Testis (tissue), 3 donors: ENCODE measurements around the gene CFAP91. TPM values are rescaled to one million over a fixed set of nuclear protein-coding genes. Genes with fewer than 3 reads are reported as not detected.
A peak's percentile ranks its signal among the peaks of the same experiment; 100 is the strongest.

Experiments
- DNase-seq: peaks from one replicate; pipeline ENCODE4 v3.0.0-alpha.2; 2019
- H3K27ac ChIP-seq, 2 donors: fragments of 200-600 bp; sonication (generic); one replicate each; pipeline ENCODE4 v1.5.1; 2019
- H3K27me3 ChIP-seq: fragments of 200-600 bp; sonication (generic); one replicate; pipeline ENCODE4 v1.5.1; 2019
- H3K36me3 ChIP-seq: fragments of 200-600 bp; sonication (generic); one replicate; pipeline ENCODE4 v1.5.1; 2017; ENCODE audit warnings: low read depth; ENCODE audit errors: missing control alignments
- H3K4me1 ChIP-seq: fragments of 200-600 bp; sonication (generic); one replicate; pipeline ENCODE4 v1.5.1; 2019
- H3K4me3 ChIP-seq, 2 donors: fragments of 200-600 bp; sonication (generic); one replicate each; pipeline ENCODE4 v1.5.1; 2017 to 2019
- H3K9me3 ChIP-seq: fragments of 200-600 bp; sonication (generic); one replicate; pipeline ENCODE4 v1.5.1; 2017
- POLR2A ChIP-seq: fragments of 450-650 bp; IDR thresholded peaks from one replicate; pipeline ENCODE4 v1.6.1; 2017; ENCODE audit warnings: antibody characterized with exemption, mild to moderate bottlenecking, moderate library complexity
- WGBS, 2 donors: methylation state at CpG; one replicate each; pipeline ENCODE4 v1.1.5; 2018; 5-methylcytosine and 5-hydroxymethylcytosine counted together
- intact Hi-C: fragments of 100-400 bp; cut with DNase I; formaldehyde crosslinking; loops from one replicate; pipeline ENCODE4 v1.15.1; 2023; ENCODE audit warnings: low total_unique reads
- polyA plus RNA-seq: library from polyadenylated mRNA; stranded (reverse); fragments of 350-450 nt; fragmentation: Illumina TruSeq; extraction: RNeasy Lipid Tissue Mini Kit (QIAGEN cat#74804); gene quantifications from one replicate; pipeline ENCODE4 v1.2.3, GENCODE V29; 2014; ENCODE audit warnings: low read depth, low replicate concordance; ENCODE audit not compliant: insufficient read depth
- total RNA-seq, 2 donors: library from RNA; depleted of rRNA; stranded (reverse); fragments of >200 nt; gene quantifications; one replicate each; pipeline ENCODE4 v1.2.3, GENCODE V29; 2016
- TF ChIP-seq, protein P1 (sequence below), 3 experiments: fragments of 450-650 bp in 2 of 3; fragments of 200-600 bp in 1 of 3; sonication (generic) in 1 of 3; IDR thresholded peaks; one replicate each; pipeline ENCODE4 v1.5.1; 2016 to 2019; ENCODE audit warnings: antibody characterized with exemption in 3 of 3, mild to moderate bottlenecking in 2 of 3, moderate library complexity in 1 of 3

The CFAP91 gene
- total and polyA plus RNA-seq, 3 donors from 2014 or later, result 28.3 to 58.0 (median 47.6) TPM

DNA sequence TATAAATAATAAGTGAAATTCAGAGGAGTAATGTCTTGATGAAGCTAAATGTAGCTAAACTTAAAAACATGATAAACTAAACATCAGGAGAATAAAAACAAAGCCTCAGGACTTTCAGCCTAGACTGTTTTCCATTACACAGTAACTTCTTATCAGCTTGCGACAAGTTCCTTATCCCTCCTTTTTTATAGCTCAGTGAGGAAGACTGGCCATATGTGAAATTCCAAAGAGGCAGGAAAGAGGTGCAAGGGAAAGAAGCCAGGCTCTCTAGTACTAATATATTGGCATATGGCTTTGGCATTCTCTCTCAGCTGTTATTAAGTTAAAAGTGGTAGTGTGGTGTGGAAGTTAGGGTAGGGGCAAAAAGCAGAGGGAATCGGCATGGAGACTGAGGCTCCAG lies 30.0 kb upstream of the CFAP91 start:
- TF ChIP-seq, protein P1, sequence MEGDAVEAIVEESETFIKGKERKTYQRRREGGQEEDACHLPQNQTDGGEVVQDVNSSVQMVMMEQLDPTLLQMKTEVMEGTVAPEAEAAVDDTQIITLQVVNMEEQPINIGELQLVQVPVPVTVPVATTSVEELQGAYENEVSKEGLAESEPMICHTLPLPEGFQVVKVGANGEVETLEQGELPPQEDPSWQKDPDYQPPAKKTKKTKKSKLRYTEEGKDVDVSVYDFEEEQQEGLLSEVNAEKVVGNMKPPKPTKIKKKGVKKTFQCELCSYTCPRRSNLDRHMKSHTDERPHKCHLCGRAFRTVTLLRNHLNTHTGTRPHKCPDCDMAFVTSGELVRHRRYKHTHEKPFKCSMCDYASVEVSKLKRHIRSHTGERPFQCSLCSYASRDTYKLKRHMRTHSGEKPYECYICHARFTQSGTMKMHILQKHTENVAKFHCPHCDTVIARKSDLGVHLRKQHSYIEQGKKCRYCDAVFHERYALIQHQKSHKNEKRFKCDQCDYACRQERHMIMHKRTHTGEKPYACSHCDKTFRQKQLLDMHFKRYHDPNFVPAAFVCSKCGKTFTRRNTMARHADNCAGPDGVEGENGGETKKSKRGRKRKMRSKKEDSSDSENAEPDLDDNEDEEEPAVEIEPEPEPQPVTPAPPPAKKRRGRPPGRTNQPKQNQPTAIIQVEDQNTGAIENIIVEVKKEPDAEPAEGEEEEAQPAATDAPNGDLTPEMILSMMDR (IDR thresholded peaks at IDR 0.05), result no peak
- no peak for TF ChIP-seq POLR2A
- H3K27ac ChIP-seq, result no peak overlapping the region
- H3K9me3 ChIP-seq, result no peaks in the 10 kb centered on the region
- no peaks in the 10 kb centered on the region for H3K27me3 ChIP-seq
- H3K4me3 ChIP-seq, result no peak overlapping the region
- H3K36me3 ChIP-seq, result no peaks in the 10 kb centered on the region
- DNase-seq, result no peak
- WGBS, 2 donors, result 68 to 73% methylated on average over 2 of the region's 2 CpGs
- intact Hi-C loops, result no loop called here
- peaks cover 10% of the 10 kb centered on the region for H3K4me1 ChIP-seq

DNA sequence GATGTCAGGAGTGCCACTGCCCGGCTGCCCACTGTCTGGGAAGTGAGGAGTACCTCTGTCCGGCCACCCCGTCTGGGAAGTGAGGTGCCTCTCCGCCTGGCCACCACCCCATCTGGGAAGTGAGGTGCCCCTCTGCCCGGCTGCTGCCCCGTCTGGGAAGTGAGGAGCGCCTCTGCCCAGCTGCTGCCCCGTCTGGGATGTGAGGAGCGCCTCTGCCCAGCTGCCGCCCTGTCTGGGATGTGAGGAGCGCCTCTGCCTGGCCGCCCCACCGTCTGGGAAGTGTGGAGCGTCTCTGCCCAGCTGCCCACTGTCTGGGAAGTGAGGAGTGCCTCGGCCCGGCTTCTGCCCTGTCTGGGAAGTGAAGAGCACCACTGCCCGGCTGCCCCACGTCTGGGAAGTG lies 28.9 kb upstream of the CFAP91 start:
- no peaks in the 10 kb centered on the region for H3K36me3 ChIP-seq
- H3K27ac ChIP-seq, result no peak overlapping the region
- no peak overlapping the region for H3K4me3 ChIP-seq
- TF ChIP-seq, protein P1 (IDR thresholded peaks at IDR 0.05), result no peak
- no peak for TF ChIP-seq POLR2A
- H3K4me1 ChIP-seq, result peaks cover 10% of the 10 kb centered on the region
- no peak for DNase-seq
- H3K9me3 ChIP-seq, result no peaks in the 10 kb centered on the region
- intact Hi-C loops, result no loop called here
- no peaks in the 10 kb centered on the region for H3K27me3 ChIP-seq
- WGBS, 2 donors, result 87 to 92% methylated on average over 5 to 18 of the region's 18 CpGs

DNA sequence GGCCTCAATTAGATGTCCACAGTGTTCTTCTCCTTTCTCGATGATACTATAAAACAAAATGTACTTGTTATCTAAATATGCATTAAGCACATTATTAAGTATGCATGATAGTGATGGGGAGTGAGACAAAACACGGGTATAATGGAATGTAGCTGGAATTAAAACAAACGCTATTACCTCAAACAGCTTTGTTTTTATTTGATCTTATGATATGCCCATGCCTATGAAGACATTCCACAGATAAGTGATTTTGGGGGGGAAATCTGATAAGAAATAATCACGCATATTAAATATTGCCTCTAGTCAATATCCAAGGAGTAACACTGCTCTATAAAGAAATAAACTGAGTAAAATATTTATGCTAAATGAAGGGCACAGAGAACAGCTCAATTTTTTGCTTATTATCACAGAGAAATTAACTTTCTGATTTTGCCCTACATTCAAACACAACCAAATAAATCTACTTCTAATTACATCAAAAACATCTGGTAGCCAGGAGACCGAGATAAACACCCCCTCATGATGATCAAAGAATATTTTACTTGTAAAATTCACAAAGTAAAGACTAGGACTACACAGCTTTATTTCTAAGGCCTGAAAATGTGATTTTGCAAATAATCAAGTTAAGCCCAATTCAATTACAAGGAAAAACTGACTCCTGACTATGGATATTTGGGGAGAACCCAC lies 27.5 kb upstream of the CFAP91 start:
- Histone ChIP-seq H3K36me3 (no peaks in the 10 kb centered on the region), H3K27ac (peak overlapping the region in 1 of 2 donors; percentile 95), H3K4me3 (no peak overlapping the region), H3K9me3 (no peaks in the 10 kb centered on the region), H3K4me1 (peaks cover 10% of the 10 kb centered on the region), H3K27me3 (no peaks in the 10 kb centered on the region)
- TF ChIP-seq, protein P1 (IDR thresholded peaks at IDR 0.05), result no peak
- TF ChIP-seq POLR2A, result no peak
- 67 to 69% methylated on average over 5 of the region's 5 CpGs for WGBS, 2 donors
- intact Hi-C loops, result no loop called here
- DNase-seq, result no peak

DNA sequence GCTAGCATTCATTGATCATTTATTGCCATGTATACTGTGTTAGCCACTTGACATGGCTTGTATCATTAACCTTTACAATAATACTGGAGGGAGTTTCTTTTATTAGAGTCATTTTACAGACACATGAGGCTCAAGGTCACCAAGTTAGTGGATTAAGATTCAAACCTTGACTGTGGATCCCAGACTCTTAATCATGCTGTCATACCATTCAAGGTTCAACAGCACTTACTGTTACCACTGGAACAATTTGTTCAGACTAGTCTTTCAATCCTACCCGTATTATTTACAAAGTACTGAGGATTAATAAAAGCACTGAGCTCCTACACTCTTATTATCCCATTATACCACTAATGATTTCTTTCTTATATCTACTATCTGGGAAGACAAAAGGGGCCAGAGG lies 26.8 kb upstream of the CFAP91 start:
- no peaks in the 10 kb centered on the region for H3K9me3 ChIP-seq
- H3K4me3 ChIP-seq, result peak overlapping the region in 1 of 2 donors; percentile 75
- H3K27ac ChIP-seq, result peak overlapping the region; percentile 89 to 95
- intact Hi-C loops, result no loop called here
- no peaks in the 10 kb centered on the region for H3K36me3 ChIP-seq
- no peak for DNase-seq
- no peak for TF ChIP-seq POLR2A
- TF ChIP-seq, protein P1 (IDR thresholded peaks at IDR 0.05), result no peak
- WGBS, 2 donors, result 13 to 21% methylated on average over 1 of the region's 1 CpG
- no peaks in the 10 kb centered on the region for H3K27me3 ChIP-seq
- H3K4me1 ChIP-seq, result peaks cover 10% of the 10 kb centered on the region
